ENCODE results near the gene LPGAT1.
"Not testable (repeated sequence)": the region's sequence is repeated elsewhere in the genome, so short reads cannot be mapped to it uniquely, and the experiment has no call there.

The LPGAT1 gene, protein sequence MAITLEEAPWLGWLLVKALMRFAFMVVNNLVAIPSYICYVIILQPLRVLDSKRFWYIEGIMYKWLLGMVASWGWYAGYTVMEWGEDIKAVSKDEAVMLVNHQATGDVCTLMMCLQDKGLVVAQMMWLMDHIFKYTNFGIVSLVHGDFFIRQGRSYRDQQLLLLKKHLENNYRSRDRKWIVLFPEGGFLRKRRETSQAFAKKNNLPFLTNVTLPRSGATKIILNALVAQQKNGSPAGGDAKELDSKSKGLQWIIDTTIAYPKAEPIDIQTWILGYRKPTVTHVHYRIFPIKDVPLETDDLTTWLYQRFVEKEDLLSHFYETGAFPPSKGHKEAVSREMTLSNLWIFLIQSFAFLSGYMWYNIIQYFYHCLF

DNA sequence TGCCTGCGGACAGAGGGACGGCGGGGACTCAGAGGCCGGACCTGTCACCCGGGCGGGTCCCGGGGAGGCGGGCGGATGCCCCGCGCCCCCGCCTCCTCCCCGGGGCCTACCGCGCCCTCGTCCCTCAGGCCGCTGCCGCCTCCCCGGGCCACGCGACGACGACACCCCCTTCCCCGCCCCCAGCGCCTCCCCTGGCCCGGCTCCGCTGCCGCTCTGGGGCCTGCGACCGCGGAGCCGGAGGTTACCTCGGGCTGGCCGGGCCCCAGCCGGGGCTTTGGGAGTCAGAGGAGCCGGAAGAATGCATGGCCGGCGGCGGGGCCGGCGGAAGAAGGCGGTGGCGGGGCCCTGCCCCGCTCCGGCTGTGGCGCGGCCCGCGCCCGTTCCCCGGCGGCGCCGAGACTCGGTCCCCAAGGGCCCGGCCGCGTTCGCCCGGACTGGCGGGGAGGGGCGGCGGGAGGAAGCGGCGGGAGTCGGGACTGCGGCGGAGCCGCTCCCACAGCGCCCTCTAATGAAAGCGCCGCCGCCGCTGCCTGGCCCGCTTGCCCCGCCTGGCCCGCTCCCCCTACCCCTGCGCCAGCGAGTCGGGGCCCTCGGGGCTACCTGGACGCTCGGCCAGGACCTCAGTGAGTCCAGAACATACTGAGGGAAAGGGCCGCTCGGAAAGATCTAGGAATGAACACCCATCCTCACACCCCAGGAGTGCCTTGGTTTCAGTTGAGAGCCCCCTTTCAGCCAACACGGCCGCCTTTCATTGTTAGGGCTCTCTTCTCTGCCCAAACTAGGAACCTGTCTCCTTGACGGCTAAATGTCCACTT is at the start of gene LPGAT1:
LPGAT1 (minus strand) TSS at position 436 of the 815 bp plus-strand sequence. CDS start 1,467 bp downstream, outside the sequence.
- DNase-seq (ENCODE audit: low spot score) = peak; percentile 81

DNA sequence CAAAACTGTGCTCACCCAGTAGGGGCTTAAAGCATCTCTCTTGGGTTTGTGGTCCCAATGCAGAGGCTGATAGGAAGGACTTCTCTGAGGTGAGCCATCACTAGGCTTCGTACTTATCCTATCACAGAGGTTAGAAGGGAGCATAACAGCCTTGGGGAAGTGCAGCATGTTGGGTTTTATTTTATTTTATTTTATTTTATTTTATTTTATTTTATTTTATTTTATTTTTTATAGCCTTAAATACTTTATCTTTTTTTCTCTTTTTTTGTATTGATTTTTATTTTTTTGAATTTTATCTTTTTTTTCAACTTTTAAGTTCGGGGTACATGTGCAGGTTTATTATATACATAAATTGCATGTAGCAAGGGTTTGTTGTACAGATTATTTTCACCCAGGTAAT is 48.9 kb upstream of the LPGAT1 start:
- no peak for DNase-seq (ENCODE audit: low spot score)

DNA sequence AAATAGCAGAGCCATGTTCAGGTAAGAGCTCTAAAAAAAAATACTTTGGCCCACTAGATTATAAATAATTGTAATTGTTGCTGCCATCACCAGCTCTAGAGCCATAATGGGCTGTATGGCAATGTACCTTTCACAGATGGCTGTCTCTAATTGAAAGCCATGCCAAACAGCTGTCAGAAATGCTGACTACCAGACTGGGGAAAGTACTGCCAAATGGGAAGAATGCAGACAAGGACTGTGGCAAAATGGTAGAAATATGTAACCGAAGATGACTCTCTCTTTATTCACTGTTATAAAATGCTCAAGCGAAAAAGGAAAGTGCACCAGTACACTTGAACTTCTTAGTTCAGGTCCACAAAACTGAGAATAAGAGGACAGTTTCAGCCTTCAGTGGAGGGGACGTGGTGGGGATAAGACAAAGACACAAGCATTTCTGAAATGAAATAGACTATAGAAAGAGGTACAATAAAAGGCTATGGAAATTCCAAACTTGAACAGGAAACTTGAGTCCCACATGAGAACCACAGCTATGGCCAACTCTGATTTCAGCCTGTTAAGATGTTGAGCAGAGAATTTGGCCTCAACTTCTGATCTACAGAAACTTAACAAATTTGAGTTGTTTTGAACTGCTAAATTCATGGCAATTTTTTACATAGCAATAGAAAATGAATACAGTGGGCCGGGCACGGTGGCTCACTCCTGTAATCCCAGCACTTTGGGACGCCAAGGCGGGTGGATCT is 46.5 kb upstream of the LPGAT1 start:
- no peak for DNase-seq (ENCODE audit: low spot score)

DNA sequence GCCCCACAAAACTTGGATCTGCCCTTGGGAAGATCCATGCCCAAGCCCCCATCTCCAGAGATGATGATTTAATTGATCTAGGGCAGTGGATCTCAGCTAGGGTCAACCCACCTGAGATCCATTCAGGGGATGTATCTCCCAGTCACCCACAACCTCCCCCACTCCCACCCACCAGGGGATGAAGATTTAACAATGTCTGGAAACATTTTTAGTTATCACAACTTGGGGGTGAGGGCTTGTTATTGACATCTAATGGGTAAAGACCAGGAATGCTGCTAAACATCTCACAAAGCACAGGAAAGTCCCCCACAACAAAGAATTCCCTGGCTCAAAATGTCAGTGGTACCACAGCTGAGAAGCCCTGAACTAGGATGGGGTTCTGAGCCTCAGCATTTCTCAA is 45.0 kb upstream of the LPGAT1 start:
- DNase-seq (ENCODE audit: low spot score) = no peak

DNA sequence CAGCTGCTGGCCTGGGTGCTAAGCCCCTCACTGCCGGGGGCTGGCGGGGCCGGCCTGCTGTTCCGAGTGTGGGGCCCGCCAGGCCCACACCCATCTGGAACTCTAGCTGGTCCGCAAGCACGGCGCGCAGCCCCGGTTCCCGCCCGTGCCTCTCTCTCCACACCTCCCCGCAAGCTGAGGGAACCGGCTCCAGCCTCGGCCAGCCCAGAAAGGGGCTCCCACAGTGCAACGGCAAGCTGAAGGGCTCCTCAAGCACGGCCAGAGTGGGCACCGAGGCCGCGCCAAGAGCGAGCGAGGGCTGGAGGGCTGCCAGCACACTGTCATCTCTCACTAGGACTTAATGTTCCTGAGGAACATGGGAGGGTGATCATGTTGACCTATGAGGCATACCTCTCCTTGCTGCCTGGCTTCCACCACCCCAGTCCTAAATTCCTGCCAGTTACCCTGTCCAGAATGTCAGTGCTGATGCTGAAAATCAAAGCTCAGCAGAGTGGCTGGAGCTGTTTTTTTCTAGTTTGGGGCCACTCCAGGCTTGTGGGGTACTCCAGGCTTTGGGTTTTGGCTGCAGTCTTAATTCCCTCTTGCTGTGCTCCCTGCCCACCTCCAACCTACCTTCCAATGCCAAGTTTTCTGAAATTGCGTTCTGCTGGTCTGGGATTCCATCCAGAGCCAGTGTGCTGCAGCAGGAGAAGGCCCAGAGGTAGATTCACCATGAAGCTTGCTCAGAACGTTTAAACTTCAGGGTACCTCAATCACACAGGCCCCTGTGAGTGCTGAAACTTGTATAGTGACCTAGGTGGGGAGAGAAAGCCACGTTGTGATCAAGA is 44.2 kb upstream of the LPGAT1 start:
- no peak for DNase-seq (ENCODE audit: low spot score)

DNA sequence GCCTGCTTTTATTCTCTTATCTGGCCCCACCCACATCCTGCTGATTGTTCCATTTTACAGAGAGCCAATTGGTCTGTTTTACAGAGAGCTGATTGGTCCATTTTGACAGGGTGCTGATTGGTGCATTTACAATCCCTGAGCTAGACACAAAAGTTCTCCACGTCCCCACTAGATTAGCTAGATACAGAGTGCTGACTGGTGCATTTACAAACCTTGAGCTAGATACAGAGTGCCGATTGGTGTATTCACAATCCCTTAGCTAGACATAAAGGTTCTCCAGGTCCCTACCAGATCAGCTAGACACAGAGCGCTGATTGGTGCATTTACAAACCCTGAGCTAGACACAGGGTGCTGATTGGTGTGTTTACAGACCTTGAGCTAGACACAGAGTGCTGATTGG is 43.2 kb upstream of the LPGAT1 start:
- DNase-seq (ENCODE audit: low spot score) = not testable (repeated sequence)

DNA sequence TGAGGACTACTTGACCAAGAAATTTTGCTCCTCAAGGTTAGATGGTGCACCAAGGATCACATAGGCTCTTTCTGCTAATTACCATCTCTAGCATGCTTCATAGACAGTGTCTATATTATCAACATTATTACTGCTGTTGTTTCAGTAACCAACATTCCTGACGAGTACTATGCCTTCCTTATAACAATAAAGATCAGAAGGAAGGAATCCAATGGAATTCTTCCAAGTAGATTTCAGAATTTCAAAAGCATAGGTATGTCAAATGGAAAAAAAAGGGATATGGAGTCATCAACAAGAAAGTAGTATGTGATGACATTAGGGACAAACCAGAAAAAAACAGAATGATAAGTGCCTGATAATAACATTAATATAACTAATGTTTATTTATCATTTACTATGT is 39.6 kb upstream of the LPGAT1 start:
- no peak for DNase-seq (ENCODE audit: low spot score)

DNA sequence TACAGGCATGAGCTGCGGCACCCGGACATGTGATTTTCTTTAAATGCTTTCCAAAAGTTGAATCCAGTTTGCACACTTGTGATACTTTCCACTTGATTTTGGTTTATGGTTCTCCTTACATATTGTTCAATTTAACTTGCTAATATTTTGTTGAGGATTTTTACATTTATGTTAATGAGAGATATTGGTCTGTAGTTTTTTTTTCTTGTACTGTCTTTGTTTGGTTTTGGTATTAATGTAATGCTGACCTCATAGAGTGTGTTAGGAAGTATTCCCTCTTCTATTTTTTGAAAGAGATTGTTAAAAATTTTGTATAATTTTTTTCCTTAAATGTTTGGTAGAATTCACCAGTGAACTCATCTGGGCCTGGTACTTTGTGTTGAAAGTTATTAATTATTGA is 34.6 kb upstream of the LPGAT1 start:
- DNase-seq (ENCODE audit: low spot score) = no peak

DNA sequence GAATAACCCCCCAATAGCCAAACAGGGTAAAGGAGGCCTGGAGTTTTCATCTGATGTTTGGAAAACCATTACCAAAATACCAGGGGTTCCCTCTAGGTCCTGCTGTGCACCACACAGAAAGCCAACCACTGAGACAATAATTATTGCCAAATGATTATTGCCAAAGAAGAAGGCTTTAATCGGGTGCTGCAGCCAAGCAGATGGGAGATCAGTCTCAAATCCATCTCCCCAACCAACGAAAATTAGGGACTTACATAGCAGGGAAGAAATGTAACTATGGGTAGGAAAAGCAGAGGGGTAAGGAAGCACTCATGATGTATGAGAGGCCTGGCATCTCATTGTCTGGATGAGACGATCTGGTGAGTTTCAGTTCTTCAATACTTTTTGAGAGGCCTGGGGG is 28.8 kb upstream of the LPGAT1 start:
- no peak for DNase-seq (ENCODE audit: low spot score)

DNA sequence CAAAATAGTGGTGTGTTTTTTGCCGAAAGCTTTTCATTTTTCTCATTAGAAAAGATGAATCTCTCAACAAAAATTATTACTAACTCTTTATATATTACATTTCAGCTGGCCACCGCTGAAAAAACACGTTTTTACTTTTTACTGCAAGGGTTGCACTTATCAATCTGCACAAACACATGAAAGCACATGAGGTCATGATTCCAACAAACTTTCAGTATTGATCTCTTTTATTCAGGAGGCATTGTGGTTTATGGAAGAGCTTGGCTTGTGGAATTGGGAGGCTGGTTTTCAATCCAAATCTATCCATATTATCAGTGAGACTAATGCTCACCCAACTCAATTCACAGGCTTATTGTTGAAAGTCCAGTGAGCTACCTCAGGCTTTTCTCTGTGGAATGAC is 20.6 kb upstream of the LPGAT1 start:
- no peak for DNase-seq (ENCODE audit: low spot score)

DNA sequence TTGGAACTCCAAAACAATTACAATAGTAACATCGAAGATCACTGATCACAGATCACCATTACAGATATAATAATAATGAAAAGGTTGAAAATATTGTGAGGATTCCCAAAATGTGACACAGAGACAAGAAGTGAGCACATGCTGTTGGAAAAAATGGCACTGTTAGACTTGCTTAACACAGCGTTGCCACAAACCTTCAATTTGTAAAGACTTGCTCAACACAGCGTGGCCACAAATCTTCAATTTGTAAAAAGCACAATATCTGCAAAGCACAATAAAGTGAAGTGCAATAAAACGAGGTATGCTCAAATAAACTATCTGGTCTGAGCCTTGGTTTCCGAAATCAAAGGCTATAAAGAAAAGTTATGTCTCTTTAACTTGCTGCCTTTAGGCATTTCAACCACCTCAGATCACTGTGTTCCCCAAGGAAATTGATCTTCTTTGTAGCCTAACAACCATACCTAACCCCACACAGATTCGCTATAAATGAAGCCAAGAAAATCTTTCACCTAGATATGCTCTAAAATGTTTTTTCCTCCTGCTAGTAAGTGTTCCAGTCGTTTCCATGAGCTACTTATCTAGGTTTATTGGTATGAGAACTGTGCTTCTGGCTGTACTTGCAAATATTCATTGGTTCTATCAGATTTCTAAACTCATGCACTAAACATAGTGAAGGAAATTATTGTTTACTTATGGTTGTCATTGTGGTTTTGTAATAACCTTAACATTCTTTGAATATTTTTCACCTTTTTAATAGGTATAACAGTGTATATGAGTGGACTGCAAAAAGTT is 13.1 kb upstream of the LPGAT1 start:
- no peak for DNase-seq (ENCODE audit: low spot score)

DNA sequence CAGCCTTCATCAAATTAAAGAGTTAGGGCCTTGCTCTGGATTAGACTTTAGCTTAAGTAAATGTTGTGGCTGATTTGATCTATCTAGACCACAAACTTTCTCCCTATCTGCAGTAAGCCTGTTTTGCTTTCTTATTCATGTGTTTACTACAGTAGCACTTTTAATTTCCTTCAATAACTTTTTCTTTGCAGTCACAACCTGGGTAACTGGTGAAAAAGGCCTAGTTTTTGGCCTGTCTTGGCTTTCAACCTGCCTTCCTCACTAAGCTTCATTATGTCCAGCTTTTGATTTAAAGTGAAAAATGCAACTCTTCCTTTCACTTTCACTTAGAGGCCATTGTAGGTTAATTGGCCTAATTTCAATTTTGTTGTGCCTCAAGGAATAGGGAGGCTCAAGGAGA is 12.5 kb upstream of the LPGAT1 start:
- DNase-seq (ENCODE audit: low spot score) = no peak

DNA sequence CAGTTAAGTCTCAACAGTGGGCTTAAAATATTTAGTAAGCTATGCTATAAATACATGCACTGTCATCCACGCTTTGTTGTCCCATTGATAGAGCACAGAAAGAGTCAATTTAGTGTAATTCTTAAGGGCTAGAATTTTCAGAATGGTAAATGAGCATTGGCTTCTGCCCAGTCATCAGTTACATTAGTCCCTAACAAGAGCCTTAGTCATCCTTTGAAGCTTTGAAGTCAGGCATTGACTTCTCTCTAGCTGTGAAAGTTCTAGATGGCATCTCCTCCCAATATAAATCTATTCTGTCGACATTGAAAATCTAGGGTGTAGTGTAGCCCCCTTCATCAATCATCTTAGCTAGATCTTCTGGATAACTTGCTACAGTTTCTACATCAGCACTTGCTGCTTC is 12.0 kb upstream of the LPGAT1 start:
- DNase-seq (ENCODE audit: low spot score) = no peak

DNA sequence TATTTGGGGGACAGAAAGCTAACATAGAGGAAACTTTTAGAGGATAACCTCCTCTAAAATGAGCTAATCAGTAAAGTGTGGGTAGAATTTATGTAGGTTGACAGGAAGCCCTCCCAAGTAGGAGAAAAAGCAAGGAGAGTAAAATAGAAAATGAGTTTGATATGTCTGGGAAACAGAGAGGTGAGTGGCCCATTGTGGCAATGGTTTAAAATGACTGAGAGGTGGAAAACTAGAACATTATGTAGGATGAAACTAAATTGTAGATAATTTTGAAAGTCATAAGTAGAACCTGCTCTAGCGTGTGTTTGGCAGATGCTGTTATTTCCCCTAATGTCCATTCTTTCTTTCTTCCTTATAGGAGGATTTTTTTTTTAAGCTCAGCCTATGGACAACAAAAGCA is 8.5 kb upstream of the LPGAT1 start:
- DNase-seq (ENCODE audit: low spot score) = no peak

DNA sequence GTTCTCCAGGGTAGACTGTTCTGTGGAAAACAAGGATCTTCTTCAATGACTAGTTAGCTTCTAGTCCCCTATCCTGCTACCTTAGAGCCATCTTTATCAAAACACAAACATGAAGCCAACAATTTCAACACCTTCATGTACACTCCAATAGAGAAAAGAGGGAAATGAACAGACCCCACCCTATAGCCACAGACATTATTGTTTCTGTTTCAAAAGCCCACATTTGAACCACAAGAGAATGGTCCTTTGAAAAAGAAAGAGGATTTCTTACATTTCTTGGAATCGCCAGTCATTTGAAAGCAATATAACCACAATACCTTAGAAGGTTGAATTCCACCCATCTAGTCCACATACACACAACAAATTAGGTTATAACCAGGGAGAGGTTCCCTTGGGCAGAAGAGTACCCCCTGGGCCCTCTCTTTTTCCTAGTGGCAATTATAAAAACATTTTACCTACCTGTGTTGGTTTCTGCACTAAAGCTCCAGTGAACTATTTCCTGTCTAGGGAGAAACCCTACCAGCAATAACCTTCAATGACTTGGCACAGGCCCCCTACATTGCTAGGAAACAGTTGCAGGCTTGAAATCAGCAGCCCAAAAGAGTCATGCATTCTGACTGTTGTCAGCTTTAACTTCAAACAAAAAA is 2.7 kb upstream of the LPGAT1 start:
- no peak for DNase-seq (ENCODE audit: low spot score)

DNA sequence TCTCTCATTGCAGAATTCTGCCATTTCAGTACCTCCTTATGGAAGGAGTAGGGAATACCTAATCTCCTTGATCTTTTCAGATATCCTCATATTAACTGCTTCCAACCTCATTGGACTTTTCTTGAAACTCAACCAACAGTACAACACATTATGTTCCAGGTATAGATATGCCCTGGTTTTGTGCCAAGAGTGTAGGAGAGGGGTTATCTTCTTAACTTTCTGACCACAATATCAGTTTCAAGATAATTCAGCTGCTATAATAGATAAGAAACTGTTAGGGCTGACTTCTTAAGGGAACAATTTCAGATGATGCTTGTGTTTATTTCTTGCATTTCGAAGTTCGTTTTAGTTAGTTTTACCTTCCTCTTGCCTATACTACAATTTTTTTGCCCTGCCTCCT is 2.1 kb upstream of the LPGAT1 start:
- no peak for DNase-seq (ENCODE audit: low spot score)

DNA sequence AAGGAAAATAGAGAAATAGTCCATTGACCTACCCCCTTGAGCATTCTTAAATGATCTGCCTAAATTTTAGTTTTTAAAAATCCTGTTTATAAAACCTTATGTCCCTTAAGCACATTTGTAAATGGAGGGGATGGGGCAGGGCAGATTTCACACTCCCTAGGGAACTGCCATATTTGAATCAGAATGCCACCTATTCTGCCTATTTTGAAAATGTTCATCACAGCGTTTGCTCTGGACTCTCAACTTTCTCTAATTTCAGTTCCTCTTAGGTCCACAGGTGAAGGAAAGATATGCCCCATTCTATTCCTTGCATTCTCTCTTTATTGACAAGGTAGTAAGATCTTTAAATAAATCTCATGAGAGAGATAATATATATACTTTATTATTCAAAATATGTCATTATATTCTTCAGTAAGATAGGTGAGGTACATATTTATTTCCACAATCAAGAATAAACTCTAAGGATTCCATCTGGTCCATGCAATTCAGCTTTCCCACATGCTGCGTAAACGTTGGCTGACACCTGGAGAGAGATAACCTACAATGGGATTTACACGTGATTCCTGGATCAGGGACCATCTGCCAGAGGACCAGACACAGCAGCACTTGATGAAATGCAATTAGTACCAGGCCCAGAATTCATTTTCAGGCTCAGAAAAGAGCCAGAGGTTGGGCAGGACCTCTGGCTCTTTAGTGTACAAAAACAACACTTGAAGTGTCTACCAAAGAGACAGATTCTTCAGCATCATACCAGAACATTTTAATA is 1.2 kb upstream of the LPGAT1 start:
- no peak for DNase-seq (ENCODE audit: low spot score)

DNA sequence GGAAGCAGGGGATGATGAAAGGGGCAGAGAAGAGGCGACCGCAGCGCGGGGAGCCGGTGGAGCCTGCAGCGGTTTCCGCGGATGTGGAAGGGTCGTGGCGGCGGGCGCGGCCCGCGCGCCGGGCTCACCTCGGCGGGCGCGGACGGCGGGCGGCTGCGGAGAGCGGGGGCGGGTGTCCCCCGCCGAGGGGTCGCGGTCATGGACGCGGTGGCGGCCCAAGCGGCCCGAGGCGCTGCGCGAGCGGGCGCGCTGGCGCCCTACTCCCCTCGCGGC is 572 bp downstream of the LPGAT1 start:
- no peak for DNase-seq (ENCODE audit: low spot score)

DNA sequence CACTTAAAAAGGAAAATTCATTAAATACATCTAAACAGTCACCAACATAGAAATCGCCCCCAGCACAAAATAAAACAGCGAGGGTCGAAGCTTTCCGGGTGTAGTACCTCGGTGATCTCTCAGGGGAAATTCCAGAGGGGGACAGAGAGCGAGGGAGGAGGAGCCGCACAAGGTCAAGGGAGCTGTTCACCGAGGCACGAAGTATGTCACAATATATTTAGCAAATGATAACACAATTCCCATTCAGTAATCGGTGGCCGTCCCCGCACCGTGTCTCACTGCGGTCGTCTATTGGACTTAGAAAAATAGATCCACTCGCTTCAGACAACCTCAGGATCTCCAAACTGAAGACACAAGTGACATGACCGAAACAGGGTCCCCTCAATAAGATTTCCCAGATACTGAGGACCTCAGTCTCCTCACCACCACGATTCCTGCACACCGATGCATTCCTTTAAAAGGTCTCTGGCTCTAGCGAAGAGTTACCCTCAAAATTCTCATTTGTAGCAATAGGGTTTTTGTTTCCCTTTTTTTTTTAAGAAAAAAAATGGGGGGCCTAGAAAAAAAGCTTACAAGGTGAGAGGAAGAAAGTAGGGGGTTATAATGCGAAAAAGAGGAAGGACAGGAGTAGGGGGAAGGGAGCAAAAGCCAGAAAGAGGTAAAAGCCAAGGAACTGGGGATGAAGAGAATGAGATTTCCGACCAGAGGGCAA is 1.1 kb downstream of the LPGAT1 start:
- DNase-seq (ENCODE audit: low spot score) = peak; percentile 81
